Thyroid gland (tissue), 4 donors: Measurements from ENCODE around the gene USP2.

Source experiments
- POLR2A ChIP-seq, 2 donors: fragments of 450-650 bp; IDR thresholded peaks; one replicate each; pipeline ENCODE4 v1.6.1; 2017; ENCODE audit warnings: antibody characterized with exemption in 2 of 2, mild to moderate bottlenecking in 2 of 2, moderate library complexity in 1 of 2
- TF ChIP-seq, protein P1 (sequence below), 6 experiments: fragments of 200-600 bp in 3 of 6; fragments of 450-650 bp in 3 of 6; sonication (generic) in 3 of 6; IDR thresholded peaks; one replicate each; pipeline ENCODE4 v1.5.1; 2016 to 2019; ENCODE audit warnings: antibody characterized with exemption in 6 of 6, mild to moderate bottlenecking in 2 of 6, inconsistent platforms in 1 of 6, moderate library complexity in 1 of 6

DNA sequence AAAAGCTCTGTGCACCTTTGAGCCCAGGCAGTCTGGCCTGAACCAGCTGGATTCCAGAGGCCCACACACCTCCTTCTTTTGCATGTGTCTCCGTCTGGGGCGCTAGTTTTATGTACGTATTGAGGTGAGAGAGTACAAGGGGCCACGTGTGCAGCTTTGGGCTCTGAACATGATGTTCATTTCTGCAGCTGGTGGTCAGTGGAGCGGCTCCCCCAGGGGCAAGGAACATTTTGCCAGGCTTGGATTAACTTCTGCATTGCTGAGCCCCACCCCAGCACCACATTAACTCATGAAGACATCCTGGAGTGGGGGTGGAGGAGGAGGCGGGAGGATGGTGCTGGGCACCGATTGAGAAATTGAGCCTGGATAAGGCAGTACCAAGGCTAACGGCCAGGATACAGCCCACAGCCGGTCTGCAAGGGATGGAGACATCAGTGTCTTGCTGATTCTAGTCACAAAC is 13.8 kb downstream of the USP2 start:
- TF ChIP-seq, protein P1, sequence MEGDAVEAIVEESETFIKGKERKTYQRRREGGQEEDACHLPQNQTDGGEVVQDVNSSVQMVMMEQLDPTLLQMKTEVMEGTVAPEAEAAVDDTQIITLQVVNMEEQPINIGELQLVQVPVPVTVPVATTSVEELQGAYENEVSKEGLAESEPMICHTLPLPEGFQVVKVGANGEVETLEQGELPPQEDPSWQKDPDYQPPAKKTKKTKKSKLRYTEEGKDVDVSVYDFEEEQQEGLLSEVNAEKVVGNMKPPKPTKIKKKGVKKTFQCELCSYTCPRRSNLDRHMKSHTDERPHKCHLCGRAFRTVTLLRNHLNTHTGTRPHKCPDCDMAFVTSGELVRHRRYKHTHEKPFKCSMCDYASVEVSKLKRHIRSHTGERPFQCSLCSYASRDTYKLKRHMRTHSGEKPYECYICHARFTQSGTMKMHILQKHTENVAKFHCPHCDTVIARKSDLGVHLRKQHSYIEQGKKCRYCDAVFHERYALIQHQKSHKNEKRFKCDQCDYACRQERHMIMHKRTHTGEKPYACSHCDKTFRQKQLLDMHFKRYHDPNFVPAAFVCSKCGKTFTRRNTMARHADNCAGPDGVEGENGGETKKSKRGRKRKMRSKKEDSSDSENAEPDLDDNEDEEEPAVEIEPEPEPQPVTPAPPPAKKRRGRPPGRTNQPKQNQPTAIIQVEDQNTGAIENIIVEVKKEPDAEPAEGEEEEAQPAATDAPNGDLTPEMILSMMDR (IDR thresholded peaks at IDR 0.05), result no peak
- TF ChIP-seq POLR2A (IDR thresholded peaks at IDR 0.05), result no peak
